ENCODE data around the gene ALOX12.

The ALOX12 gene

GRCh38 chr17:7023576-7024401, 27.9 kb downstream of the ALOX12 start:
- peak; percentile 95 for DNase-seq

- no peak for DNase-seq
Measured at GRCh38 chr17:7024402-7024785, 28.5 kb downstream of the ALOX12 start.

GRCh38 chr17:7025245-7025644, 29.4 kb downstream of the ALOX12 start:
- DNase-seq = no peak

GRCh38 chr17:7026471-7027115, 30.7 kb downstream of the ALOX12 start:
- DNase-seq = no peak

GRCh38 chr17:7027335-7027734, 31.5 kb downstream of the ALOX12 start:
- no peak for DNase-seq

GRCh38 chr17:7029096-7029495, 33.2 kb downstream of the ALOX12 start:
- DNase-seq = no peak

- peak; percentile 65 for DNase-seq
Measured at GRCh38 chr17:7029659-7030058, 33.8 kb downstream of the ALOX12 start.

- DNase-seq = peak; percentile 74
Measured at GRCh38 chr17:7034955-7035590, 39.2 kb downstream of the ALOX12 start.

GRCh38 chr17:7035591-7036368, 39.9 kb downstream of the ALOX12 start, which contains the start of gene SLC16A13:
Gene SLC16A13 (plus strand): TSS chr17:7036015. CDS start chr17:7036383, 368 bp downstream.
- DNase-seq = peak; percentile 99

GRCh38 chr17:7038025-7038862, 42.4 kb downstream of the ALOX12 start:
- DNase-seq = no peak

GRCh38 chr17:7039832-7040231, 44.0 kb downstream of the ALOX12 start:
- no peak for DNase-seq

- no peak for DNase-seq
Measured at GRCh38 chr17:7041607-7042500, 46.0 kb downstream of the ALOX12 start.

- no peak for DNase-seq
Measured at GRCh38 chr17:7042501-7043181, 46.8 kb downstream of the ALOX12 start.

- DNase-seq = no peak
Measured at GRCh38 chr17:7043182-7043496, 47.3 kb downstream of the ALOX12 start.

GRCh38 chr17:7043497-7044198, 47.8 kb downstream of the ALOX12 start, which contains the start of gene SLC16A11:
Gene SLC16A11 (minus strand): TSS chr17:7044092. CDS start chr17:7043513, 579 bp downstream.
- DNase-seq = no peak

- DNase-seq = peak; percentile 76
Measured at GRCh38 chr17:7045492-7046126, 49.8 kb downstream of the ALOX12 start.

- peak; percentile 52 for DNase-seq
Measured at GRCh38 chr17:7046127-7046724, 50.4 kb downstream of the ALOX12 start.

- DNase-seq = peak; percentile 84
Measured at GRCh38 chr17:7046725-7047397, 51.0 kb downstream of the ALOX12 start.
